Activated CD4-positive, CD25-positive, alpha-beta regulatory T cell treated with anti-CD3 and anti-CD28 coated beads, Interleukin-2, amount 50 U/mL, for 24 hours (primary cell): ENCODE data around the gene TENM3.

Experiments used
- ATAC-seq, 2 donors: fragments of 150-1000 bp; cut with Tn5 transposase; one replicate each; pipeline ENCODE4 v1.10.0; 2021; ENCODE audit warnings: mild to moderate bottlenecking in 1 of 2, moderate library complexity in 1 of 2

Gene TENM3

GRCh38 chr4:182827166-182827565, 584.0 kb downstream of the TENM3 start:
- ATAC-seq = no peak

DNA sequence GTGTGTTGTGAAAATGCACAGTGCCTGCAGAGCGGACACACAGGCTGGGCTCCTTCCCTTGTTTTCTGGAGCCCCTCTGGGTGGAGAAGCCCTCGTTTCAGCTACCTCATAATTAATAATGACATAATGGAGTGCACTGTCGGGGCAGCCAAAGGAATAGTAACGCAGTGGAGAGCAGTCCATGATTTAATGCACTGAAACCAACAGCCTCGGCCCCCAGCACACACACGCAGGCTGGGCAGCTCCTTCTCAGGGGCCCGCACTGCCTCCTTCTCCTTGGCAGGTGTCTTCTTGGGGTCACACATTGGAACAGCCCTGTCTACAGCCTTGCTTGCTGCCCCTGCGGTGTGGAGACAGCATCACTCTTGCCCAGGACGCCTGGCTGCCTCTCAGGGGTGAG, 584.8 kb downstream of the TENM3 start:
- ATAC-seq = no peak

DNA sequence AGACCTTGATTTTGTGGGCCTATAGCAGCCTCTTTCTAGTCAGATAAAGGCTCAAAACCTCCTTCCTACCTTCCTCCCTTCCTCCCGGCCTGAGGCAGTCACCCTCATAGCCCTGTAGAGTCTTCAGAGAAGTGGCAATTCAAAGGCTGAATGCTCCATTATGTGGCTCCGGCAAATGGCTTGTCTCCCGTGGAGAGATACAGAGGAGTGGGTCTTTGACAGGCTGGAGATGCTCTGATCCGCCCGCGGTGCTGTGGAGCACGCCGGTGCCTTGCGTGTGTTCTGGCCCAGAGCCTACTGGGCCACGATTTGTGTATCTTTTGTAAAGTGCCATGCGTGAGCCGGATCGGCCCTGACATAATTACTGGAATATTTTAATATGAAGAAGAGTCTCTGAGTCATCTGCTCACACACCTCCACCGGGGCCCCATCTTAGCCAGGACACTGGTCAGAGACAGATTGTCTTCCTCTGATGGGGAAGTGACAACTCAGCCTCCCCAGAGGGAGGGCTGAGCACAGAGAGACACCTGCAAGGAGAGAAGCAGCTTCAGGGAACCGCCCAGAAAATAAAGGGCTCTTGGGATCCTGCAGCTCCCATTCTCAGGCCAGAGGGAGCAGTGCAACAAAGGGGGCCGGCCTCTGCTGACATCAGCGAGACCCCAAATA, 585.3 kb downstream of the TENM3 start:
- no peak for ATAC-seq

GRCh38 chr4:182829196-182829595, 586.0 kb downstream of the TENM3 start:
- no peak for ATAC-seq

- ATAC-seq = no peak
Measured at GRCh38 chr4:182831376-182831775, 588.2 kb downstream of the TENM3 start.

DNA sequence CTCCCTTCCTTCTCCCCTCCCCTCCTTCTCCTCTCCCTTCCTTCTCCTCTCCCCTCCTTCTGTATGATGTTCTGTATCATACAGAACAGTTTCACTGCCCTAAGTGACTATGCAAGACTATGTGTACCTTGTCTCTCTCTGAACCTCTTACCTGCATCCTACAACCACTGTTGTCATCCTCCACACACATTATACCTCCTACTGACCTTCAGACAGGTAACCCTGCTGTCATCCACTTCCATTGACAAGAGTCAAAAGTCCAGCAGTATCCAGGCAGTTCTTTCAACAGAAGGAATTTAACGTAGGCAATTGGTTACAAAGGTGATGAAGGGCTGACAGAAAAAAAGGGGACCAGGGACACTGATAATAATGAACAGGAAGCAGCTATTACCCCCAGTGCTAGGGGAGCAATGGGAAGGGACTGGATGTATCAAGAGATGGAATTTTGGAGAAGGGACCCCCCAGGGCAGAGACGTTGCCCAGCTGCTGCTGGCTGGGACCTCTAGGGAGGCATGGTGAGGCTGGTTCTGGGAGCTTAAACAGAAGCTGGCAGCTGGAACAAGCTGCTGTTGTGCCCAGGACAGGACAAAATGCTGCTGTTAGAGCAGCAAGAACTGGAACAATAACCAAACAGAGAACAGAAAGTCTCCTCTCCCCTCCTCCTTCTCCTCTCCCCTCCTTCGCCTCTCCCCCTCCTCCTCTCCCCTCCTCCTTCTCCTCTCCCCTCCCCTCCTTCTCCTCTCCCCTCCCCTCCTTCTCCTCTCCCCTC, 589.3 kb downstream of the TENM3 start:
- ATAC-seq = no peak

- no peak for ATAC-seq
Measured at GRCh38 chr4:182835006-182835740, 592.0 kb downstream of the TENM3 start.

DNA sequence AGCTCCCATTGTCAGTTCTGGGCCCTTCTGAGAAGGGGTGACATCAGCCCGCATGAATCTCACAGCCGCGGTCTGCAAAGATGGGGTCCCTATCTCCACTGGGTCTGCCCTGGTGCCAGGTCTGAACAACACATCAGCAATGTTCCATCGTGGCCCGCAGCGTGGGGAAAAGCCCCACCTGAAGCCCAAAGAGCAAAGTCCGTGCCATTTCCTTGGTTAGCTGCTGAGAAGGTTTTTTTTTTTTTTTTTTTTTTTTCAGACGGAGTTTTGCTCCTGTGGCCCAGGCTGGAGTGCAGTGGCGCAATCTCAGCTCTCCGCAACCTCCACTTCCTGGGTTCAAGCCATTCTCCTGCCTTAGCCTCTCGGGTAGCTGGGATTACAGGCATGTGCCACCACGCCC, 594.6 kb downstream of the TENM3 start:
- ATAC-seq = no peak

DNA sequence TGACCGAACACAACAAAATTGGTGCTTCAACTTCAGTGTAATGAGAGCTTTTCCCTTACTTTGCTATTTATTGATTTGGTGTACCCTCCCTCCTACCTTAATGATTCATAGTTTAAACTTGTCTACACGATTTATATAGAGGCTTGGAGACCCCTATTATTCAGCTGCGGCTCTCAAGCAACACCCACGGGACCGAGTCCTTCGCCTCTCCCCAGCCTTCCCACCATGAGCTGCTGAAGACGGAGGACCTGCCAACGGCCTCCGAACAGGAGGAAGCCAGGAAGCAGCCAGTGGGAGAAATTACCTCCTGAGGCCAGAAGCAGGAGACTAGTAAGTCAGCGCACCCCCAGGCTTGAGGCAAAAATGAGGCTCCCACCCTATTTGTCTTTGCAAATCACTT, 595.3 kb downstream of the TENM3 start:
- ATAC-seq = no peak

- ATAC-seq = no peak
Measured at GRCh38 chr4:182839256-182839655, 596.1 kb downstream of the TENM3 start.

GRCh38 chr4:182840108-182840507, 596.9 kb downstream of the TENM3 start:
- ATAC-seq = no peak

DNA sequence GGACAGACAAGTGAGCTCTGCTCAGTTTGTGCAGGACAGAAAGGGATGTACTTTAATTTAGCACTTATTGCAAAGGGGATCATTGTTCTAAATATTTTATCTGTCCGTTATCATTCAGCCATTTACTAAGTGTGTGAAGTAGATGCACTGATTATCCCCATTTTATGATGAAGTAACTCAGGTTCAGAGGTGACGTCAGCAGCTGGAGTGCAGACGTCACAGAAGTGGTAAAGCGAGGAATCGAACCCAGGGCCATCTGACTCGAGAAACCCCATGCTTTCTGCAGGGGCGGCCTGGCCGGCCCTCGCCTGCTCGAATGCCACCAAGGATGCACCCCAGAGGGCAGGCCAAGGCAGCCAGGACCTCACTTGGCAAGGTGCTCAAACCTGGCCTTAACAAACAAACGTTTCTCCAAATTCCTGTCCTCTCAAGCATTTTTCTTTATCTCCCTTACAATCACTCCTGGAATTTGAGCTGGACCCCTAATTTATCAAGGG, 599.0 kb downstream of the TENM3 start:
- ATAC-seq = no peak

GRCh38 chr4:182842759-182843390, 599.7 kb downstream of the TENM3 start:
- no peak for ATAC-seq

- ATAC-seq = no peak
Measured at GRCh38 chr4:182843808-182844325, 600.7 kb downstream of the TENM3 start.

DNA sequence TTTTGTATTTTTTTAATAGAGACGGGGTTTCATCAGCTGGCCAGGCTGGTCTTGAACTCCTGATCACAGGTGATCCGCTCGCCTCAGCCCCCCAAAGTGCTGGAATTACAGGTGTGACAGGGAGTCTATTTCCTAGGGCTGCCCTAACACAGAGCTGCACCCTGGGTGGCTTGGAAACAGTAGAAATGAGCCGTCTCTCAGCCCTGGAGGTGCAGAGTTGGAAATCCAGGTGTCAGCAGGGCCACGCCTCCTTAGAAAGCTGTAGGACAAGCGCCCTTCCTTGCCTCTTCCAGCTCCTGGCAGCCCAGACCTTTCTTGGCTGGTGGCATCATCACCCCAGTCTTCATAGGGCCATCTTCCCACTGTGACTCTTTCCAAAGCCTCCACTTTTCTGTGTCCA, 602.4 kb downstream of the TENM3 start:
- ATAC-seq = no peak

DNA sequence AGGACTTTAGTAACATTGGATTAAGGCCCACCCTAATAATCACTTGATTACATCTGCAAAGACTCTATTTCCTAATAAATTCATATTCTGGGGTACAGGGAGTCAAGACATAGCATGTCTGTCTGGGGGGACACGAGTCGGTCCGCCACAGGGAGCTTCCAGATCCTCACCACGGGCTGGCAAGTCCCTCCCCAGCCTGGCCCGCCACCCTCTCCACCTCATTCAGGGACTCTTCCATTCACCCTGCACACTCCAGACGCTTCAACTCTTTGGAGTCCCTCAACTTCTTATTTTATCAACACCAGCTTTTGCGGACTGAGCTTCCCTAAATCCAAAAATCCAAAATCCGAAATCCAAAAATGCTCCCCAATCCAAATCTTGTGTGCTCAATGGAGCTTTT, 602.8 kb downstream of the TENM3 start:
- no peak for ATAC-seq

DNA sequence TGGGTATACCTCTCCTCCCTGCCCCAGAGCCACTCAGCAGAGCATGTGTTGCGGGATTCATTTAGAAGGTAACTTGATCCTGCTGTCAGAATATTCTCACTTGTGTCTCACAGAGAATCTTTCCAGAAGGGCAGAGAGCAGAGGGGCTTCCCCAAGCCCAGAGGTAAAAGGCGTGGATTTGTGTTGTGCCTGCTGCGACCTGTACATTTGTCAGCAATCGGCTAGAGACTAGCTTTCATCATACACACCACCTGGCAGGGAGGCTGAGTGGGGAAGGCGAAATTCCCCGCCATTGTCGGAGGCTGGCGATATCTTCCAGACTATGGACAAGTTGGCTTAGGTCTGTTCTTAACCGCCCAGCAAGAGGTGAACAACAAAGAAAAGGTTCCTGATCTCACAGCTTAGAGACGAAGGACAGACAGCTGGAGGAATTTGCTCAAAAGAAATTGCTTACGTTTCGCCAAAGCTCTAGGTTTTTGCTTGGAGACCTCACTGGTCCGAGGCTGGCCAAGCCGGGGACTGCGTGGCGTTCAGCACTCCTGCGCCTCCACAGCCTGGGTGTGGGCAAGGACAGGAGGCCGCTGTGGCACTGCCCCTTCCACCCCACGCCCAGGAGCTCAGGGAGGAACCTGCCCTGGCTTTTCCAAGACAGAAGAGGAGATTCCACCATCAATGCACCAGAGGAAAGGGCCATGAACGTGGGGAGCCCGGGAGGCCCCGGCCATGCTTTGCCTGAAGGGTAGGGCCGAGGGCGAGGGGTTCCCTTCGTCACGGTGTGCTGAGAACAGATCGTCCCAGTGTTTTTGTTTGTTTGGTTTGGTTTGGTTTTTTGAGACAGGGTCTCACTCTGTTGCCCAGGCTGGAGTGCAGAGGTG, 604.6 kb downstream of the TENM3 start:
- no peak for ATAC-seq

GRCh38 chr4:182848685-182849084, 605.5 kb downstream of the TENM3 start:
- no peak for ATAC-seq
